Neural cell (in vitro differentiated cells): ENCODE data around the gene RELL2.

Source experiments
- CTCF ChIP-seq: fragments of 450-650 bp; IDR thresholded peaks from 2 replicates; pipeline ENCODE4 v1.5.1; 2014; ENCODE audit warnings: antibody characterized with exemption, mild to moderate bottlenecking, moderate library complexity; ENCODE audit not compliant: poor library complexity, severe bottlenecking
- EP300 ChIP-seq: fragments of 450-650 bp; conservative IDR thresholded peaks from 2 replicates; pipeline ENCODE4 v1.6.1; 2014; ENCODE audit warnings: antibody characterized with exemption, mild to moderate bottlenecking, moderate library complexity; ENCODE audit not compliant: poor library complexity, severe bottlenecking
- EZH2 ChIP-seq: fragments of 200-600, 300-800 bp; shearing (Covaris generic), sonication (generic); IDR thresholded peaks from 2 replicates; pipeline ENCODE4 v1.6.1; 2014; ENCODE audit warnings: antibody characterized with exemption, low read length, borderline replicate concordance, mild to moderate bottlenecking; ENCODE audit not compliant: insufficient read depth, poor library complexity, severe bottlenecking
- POLR2AphosphoS5 ChIP-seq: IDR thresholded peaks from 2 replicates; pipeline ENCODE4 v1.6.1; 2012
- RAD21 ChIP-seq: fragments of 450-650 bp; conservative IDR thresholded peaks from 2 replicates; pipeline ENCODE4 v1.6.1; 2014; ENCODE audit warnings: antibody characterized with exemption, mild to moderate bottlenecking, moderate library complexity

GRCh38 chr5:141641634-141642267, 5.0 kb downstream of the RELL2 start:
- TF ChIP-seq CTCF (no peak), RAD21 (no peak), EP300 (no peak), POLR2AphosphoS5 (no peak), EZH2 (no peak)
